AG04449 (cell line): ENCODE data around the gene PTPRG.

ENCODE experiments used
- CTCF ChIA-PET: fragments of 350-600 bp; formaldehyde crosslinking; extraction: SDS; loops from one replicate; lab custom pipeline; 2021; ENCODE audit warnings: antibody characterized with exemption; lab: Yijun Ruan, JAX
- POLR2A ChIA-PET: fragments of 400-600, 350-600 bp; formaldehyde crosslinking; extraction: SDS; loops from one replicate; lab custom pipeline; 2020; ENCODE audit warnings: antibody characterized with exemption, inconsistent platforms; lab: Yijun Ruan, JAX
- DNase-seq: peaks from one replicate; pipeline ENCODE4 v3.0.0-alpha.2; 2010; ENCODE audit warnings: low read depth, low spot score
- H3K4me3 ChIP-seq: 2 replicates; pipeline ENCODE4 v1.5.1; 2011; ENCODE audit warnings: low read depth, mild to moderate bottlenecking, control low read depth, low read length
- TF ChIP-seq, protein P1 (sequence below): IDR thresholded peaks from one replicate; pipeline ENCODE4 v1.5.1; 2011; ENCODE audit warnings: mild to moderate bottlenecking, moderate library complexity, low read length, control low read depth, inconsistent platforms; ENCODE audit not compliant: insufficient read depth; ENCODE audit errors: missing control alignments

Gene PTPRG

DNA sequence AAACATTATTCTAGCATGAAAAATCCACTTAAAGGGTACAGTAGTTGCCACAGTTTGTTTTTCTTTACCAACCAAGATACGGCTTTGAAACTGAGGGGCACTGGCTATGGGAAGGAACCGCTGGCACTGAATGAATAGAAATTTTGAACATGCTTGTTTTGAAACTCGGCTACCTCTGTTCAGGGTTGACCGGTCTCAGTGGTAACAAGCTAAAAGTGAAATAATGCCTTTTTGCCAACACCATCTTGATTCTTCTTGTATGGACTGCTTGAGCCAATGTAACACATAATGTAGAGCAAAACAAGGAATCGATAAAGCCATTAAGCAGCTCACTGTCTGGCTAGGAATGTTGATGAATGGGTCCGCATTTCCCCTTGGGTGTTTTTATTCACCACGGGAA lies 36.5 kb downstream of the PTPRG start:
- TF ChIP-seq, protein P1, sequence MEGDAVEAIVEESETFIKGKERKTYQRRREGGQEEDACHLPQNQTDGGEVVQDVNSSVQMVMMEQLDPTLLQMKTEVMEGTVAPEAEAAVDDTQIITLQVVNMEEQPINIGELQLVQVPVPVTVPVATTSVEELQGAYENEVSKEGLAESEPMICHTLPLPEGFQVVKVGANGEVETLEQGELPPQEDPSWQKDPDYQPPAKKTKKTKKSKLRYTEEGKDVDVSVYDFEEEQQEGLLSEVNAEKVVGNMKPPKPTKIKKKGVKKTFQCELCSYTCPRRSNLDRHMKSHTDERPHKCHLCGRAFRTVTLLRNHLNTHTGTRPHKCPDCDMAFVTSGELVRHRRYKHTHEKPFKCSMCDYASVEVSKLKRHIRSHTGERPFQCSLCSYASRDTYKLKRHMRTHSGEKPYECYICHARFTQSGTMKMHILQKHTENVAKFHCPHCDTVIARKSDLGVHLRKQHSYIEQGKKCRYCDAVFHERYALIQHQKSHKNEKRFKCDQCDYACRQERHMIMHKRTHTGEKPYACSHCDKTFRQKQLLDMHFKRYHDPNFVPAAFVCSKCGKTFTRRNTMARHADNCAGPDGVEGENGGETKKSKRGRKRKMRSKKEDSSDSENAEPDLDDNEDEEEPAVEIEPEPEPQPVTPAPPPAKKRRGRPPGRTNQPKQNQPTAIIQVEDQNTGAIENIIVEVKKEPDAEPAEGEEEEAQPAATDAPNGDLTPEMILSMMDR: no peak
- ChIA-PET POLR2A (no interaction called here), CTCF (no interaction called here)
- H3K4me3 ChIP-seq: no peak overlapping the region
- no peak for DNase-seq

DNA sequence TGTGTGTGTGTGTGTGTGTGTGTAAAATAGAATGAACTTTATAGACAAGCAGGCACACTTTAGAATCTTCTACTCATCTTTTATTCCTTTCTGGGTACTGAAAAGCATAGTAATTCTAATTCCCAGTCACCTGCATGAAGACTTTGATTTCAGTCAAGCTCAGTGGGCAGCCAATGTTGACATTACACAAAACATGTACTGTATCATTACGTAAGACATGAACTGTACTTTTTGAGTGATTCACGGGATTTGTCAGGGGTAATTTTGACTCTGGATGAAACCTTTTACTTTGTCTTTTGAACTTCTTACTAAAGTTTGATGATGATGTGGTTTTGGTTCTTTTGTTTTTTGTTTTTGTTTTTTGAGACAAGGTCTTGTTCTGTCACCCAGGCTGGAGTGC lies 38.8 kb downstream of the PTPRG start:
- POLR2A ChIA-PET: interaction anchor here (0.7 kb wide), 1 partner anchor 41 kb away, joined by 8 read pairs; no protein-coding TSS in a partner anchor

DNA sequence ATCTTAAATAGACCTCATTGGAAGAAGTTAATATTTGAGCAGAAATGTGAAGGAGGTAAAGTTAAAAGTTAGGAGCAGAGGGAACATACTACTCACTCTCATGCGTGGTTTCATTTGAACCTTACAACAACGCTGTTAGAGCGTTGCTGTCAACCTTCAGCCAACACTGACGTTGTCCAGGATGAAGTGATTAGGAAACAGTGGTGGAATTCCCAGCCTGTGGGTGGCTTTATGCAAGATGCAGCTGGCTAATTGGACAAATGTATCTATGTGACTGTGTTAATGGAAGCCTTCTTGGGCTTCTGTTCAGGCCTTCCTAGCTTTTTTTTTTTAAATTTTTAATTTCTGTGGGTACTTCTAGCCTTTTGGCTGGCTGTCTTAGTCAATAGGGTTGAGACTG lies 40.5 kb downstream of the PTPRG start:
- CTCF ChIA-PET: interaction anchor here (1.1 to 4.2 kb wide), 4 partner anchors 9 to 37 kb away, joined by 3 to 10 read pairs (median 4); no protein-coding TSS in a partner anchor
- no peak overlapping the region for H3K4me3 ChIP-seq
- POLR2A ChIA-PET: no interaction called here
- DNase-seq: no peak
- TF ChIP-seq, protein P1: no peak

More for the DNA sequence above, 38.8 kb downstream of the PTPRG start:
- CTCF ChIA-PET: no interaction called here
- no peak overlapping the region for H3K4me3 ChIP-seq
- TF ChIP-seq, protein P1: no peak
- no peak for DNase-seq

DNA sequence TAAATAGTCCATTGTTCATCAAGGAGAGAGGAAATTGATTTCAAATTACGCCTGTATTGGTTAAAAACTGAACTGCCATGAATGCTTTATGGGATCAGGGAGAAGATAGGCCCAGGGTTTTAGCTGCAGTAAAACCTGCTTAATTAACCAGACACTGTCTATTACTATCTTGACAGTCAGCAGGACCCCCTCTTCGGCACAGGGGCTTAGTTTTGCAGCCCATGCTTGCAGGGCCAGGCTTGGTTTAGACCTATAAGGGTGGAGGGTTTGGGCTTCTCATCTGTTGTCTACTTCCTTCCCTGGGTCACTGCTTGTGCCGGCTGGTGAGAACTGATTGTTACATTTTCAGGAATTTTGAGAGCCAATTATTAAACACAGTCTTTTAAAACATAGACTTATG lies 41.1 kb downstream of the PTPRG start:
- H3K4me3 ChIP-seq: no peak overlapping the region
- CTCF ChIA-PET: interaction anchor here (1.2 to 4.2 kb wide), 3 partner anchors 9 to 38 kb away, joined by 3 to 10 read pairs (median 4); no protein-coding TSS in a partner anchor
- POLR2A ChIA-PET: no interaction called here
- DNase-seq: no peak
- TF ChIP-seq, protein P1: no peak

DNA sequence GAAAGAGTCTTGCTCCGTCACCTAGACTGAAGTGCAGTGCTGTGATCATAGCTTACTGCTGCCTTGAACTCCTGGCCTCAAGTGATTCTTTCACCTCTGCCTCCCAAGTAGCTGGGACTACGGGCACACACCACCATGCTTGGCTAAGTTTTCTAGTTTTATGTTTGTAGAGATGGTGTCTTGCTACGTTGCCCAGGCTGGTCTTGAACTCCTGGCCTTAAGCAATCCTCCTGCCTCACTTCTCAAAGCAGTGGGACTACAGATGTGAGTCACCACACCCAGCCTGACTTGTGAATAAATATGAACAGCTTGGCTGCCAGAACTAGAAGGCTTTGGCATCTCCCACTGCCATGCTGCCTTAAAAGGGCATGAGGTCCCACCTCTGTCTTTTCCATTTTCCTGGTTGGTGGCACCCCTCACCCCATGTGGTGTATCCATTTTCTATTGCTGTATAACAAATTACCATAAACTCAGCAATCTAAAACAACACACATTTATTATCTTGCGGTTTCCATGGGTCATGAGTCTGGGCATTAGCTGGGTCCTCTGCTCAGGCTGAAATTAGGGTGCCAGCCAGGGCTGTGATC lies 44.3 kb downstream of the PTPRG start:
- ChIA-PET CTCF (interaction anchor here (0.7 to 1.4 kb wide), 3 partner anchors 23 to 581 kb away, joined by 3 read pairs; no protein-coding TSS in a partner anchor), POLR2A (no interaction called here)
- no peak overlapping the region for H3K4me3 ChIP-seq
- DNase-seq: no peak
- TF ChIP-seq, protein P1: no peak

DNA sequence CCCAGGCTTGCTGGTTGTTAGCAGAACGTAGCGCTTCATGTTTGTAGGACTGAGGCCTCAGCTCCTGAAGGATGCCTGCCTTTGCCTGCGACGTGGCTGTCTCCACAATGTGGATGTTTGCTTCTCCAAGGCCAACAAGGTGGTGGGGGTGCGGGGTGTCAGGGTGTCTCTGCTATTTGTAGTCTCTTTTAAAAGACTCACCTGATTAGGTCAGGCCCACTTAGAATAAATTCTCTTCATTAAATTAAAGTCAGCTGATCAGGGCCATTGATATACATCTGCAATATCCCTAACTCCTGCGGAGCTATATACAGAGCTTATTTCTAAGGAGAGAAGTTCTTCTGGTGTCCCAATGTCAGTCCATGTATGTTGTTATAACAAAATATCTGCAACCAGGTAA lies 44.8 kb downstream of the PTPRG start:
- no peak overlapping the region for H3K4me3 ChIP-seq
- TF ChIP-seq, protein P1: no peak
- DNase-seq: no peak
- POLR2A ChIA-PET: no interaction called here
- CTCF ChIA-PET: interaction anchor here (0.7 to 1.4 kb wide), 3 partner anchors 22 to 580 kb away, joined by 3 read pairs; no protein-coding TSS in a partner anchor
